WTC11 (cell line): Measurements from ENCODE around the gene SLC14A1.

Experiments used
- CREB1 ChIP-seq: sonication (generic); formaldehyde crosslinking; IDR thresholded peaks from 2 replicates; pipeline ENCODE4 v1.8.0; 2023; ENCODE audit warnings: mild to moderate bottlenecking, missing genetic modification reagents
- CTCF ChIP-seq: fragments of 200-600 bp; IDR thresholded peaks from 2 replicates; pipeline ENCODE4 v1.8.0; 2022; ENCODE audit warnings: antibody characterized with exemption
- E2F1 ChIP-seq: sonication (generic); formaldehyde crosslinking; IDR thresholded peaks from 2 replicates; pipeline ENCODE4 v1.8.0; 2022; ENCODE audit warnings: mild to moderate bottlenecking, missing genetic modification reagents
- HMGA2 ChIP-seq: fragments of 250-450 bp; sonication (Bioruptor Pico); IDR thresholded peaks from 2 replicates; pipeline ENCODE4 v1.4.0; 2021; ENCODE audit warnings: mild to moderate bottlenecking, moderate library complexity
- JUN ChIP-seq: sonication (generic); formaldehyde crosslinking; IDR thresholded peaks from 2 replicates; pipeline ENCODE4 v1.8.0; 2023; ENCODE audit warnings: mild to moderate bottlenecking, missing genetic modification reagents
- RELA ChIP-seq: sonication (generic); formaldehyde crosslinking; IDR thresholded peaks from 2 replicates; pipeline ENCODE4 v1.8.1; 2022; ENCODE audit warnings: missing genetic modification reagents, mild to moderate bottlenecking, borderline replicate concordance
- RORB ChIP-seq: fragments of 250-450 bp; sonication (Bioruptor Pico); IDR thresholded peaks from 2 replicates; pipeline ENCODE4 v1.9.0; 2021; ENCODE audit warnings: mild to moderate bottlenecking
- TEAD4 ChIP-seq: sonication (generic); formaldehyde crosslinking; IDR thresholded peaks from 2 replicates; pipeline ENCODE4 v1.8.0; 2022; ENCODE audit warnings: mild to moderate bottlenecking, missing genetic modification reagents
- TP53 ChIP-seq: sonication (generic); formaldehyde crosslinking; IDR thresholded peaks from 2 replicates; pipeline ENCODE4 v1.8.1; 2023; ENCODE audit warnings: mild to moderate bottlenecking, missing genetic modification reagents
- ZNF138 ChIP-seq: sonication (generic); formaldehyde crosslinking; conservative IDR thresholded peaks from 2 replicates; pipeline ENCODE4 v1.8.1; 2022; ENCODE audit warnings: mild to moderate bottlenecking, moderate library complexity, missing genetic modification reagents
- TF ChIP-seq, protein P1 (sequence below): sonication (generic); formaldehyde crosslinking; IDR thresholded peaks from 2 replicates; pipeline ENCODE4 v1.8.0; 2022; ENCODE audit warnings: mild to moderate bottlenecking, missing genetic modification reagents
- TF ChIP-seq, protein P2 (sequence below): sonication (generic); formaldehyde crosslinking; IDR thresholded peaks from 2 replicates; pipeline ENCODE4 v1.8.1; 2022; ENCODE audit warnings: mild to moderate bottlenecking, moderate library complexity, missing genetic modification reagents
- TF ChIP-seq, protein P3 (sequence below): sonication (generic); formaldehyde crosslinking; conservative IDR thresholded peaks from 2 replicates; pipeline ENCODE4 v1.8.1; 2023; ENCODE audit warnings: mild to moderate bottlenecking, low read depth, missing genetic modification reagents, moderate library complexity

GRCh38 chr18:45708831-45709230 lies 15.2 kb upstream of the SLC14A1 start:
- TF ChIP-seq CTCF: no peak
- TF ChIP-seq, protein P1, sequence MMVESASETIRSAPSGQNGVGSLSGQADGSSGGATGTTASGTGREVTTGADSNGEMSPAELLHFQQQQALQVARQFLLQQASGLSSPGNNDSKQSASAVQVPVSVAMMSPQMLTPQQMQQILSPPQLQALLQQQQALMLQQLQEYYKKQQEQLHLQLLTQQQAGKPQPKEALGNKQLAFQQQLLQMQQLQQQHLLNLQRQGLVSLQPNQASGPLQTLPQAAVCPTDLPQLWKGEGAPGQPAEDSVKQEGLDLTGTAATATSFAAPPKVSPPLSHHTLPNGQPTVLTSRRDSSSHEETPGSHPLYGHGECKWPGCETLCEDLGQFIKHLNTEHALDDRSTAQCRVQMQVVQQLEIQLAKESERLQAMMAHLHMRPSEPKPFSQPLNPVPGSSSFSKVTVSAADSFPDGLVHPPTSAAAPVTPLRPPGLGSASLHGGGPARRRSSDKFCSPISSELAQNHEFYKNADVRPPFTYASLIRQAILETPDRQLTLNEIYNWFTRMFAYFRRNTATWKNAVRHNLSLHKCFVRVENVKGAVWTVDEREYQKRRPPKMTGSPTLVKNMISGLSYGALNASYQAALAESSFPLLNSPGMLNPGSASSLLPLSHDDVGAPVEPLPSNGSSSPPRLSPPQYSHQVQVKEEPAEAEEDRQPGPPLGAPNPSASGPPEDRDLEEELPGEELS: no peak
- no peak for TF ChIP-seq ZNF138 (CRISPR knock-in tag)
- TF ChIP-seq, protein P2, sequence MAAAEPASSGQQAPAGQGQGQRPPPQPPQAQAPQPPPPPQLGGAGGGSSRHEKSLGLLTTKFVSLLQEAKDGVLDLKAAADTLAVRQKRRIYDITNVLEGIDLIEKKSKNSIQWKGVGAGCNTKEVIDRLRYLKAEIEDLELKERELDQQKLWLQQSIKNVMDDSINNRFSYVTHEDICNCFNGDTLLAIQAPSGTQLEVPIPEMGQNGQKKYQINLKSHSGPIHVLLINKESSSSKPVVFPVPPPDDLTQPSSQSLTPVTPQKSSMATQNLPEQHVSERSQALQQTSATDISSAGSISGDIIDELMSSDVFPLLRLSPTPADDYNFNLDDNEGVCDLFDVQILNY (CRISPR knock-in tag): no peak
- no peak for TF ChIP-seq JUN (CRISPR knock-in tag)
- no peak for TF ChIP-seq CREB1 (CRISPR knock-in tag)
- no peak for TF ChIP-seq E2F1 (CRISPR knock-in tag)
- TF ChIP-seq, protein P3, sequence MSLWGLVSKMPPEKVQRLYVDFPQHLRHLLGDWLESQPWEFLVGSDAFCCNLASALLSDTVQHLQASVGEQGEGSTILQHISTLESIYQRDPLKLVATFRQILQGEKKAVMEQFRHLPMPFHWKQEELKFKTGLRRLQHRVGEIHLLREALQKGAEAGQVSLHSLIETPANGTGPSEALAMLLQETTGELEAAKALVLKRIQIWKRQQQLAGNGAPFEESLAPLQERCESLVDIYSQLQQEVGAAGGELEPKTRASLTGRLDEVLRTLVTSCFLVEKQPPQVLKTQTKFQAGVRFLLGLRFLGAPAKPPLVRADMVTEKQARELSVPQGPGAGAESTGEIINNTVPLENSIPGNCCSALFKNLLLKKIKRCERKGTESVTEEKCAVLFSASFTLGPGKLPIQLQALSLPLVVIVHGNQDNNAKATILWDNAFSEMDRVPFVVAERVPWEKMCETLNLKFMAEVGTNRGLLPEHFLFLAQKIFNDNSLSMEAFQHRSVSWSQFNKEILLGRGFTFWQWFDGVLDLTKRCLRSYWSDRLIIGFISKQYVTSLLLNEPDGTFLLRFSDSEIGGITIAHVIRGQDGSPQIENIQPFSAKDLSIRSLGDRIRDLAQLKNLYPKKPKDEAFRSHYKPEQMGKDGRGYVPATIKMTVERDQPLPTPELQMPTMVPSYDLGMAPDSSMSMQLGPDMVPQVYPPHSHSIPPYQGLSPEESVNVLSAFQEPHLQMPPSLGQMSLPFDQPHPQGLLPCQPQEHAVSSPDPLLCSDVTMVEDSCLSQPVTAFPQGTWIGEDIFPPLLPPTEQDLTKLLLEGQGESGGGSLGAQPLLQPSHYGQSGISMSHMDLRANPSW: no peak
- no peak for TF ChIP-seq HMGA2 (CRISPR knock-in tag)
- TF ChIP-seq TEAD4 (CRISPR knock-in tag): no peak
- TF ChIP-seq TP53: no peak
- TF ChIP-seq RELA (CRISPR knock-in tag): no peak
- no peak for TF ChIP-seq RORB (CRISPR knock-in tag)
